Right lobe of liver (tissue), 4 donors: ENCODE data around the gene DCP2.

Experiments
- POLR2A ChIP-seq: fragments of 450-650 bp; IDR thresholded peaks from one replicate; pipeline ENCODE4 v1.6.1; 2017; ENCODE audit warnings: antibody characterized with exemption, mild to moderate bottlenecking
- TF ChIP-seq, protein P1 (sequence below), 4 donors: fragments of 200-600 bp in 3 of 4; fragments of 450-650 bp in 1 of 4; IDR thresholded peaks; one replicate each; pipeline versions ENCODE4 v1.5.1 to v1.8.0; 2016 to 2022; ENCODE audit warnings: antibody characterized with exemption in 4 of 4, mild to moderate bottlenecking in 2 of 4
- donor health status: DM: no; HTN: no; CAD: no.
- donor health status: DM: no; HTN: no; CAD: no.
- donor health status: DM: no; HTN: yes; CAD: no.

DNA sequence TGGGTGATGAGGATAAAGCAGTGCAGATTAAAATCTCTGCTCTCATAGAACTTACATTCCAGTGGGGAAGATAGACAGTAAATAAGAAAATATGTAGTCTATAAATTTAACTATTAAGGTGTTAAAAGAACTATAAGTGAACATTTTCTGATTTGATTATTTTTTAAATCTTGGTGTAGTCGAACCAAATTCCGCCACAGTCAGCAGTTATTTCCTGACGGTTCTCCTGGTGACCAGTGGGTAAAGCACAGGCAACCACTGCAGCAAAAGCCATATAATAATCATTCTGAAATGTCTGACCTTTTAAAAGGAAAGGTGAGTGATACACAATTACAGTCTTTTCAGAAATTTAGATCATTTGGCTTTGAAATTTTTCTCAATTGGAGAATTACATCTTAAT lies 27.2 kb downstream of the DCP2 start:
- TF ChIP-seq, protein P1, sequence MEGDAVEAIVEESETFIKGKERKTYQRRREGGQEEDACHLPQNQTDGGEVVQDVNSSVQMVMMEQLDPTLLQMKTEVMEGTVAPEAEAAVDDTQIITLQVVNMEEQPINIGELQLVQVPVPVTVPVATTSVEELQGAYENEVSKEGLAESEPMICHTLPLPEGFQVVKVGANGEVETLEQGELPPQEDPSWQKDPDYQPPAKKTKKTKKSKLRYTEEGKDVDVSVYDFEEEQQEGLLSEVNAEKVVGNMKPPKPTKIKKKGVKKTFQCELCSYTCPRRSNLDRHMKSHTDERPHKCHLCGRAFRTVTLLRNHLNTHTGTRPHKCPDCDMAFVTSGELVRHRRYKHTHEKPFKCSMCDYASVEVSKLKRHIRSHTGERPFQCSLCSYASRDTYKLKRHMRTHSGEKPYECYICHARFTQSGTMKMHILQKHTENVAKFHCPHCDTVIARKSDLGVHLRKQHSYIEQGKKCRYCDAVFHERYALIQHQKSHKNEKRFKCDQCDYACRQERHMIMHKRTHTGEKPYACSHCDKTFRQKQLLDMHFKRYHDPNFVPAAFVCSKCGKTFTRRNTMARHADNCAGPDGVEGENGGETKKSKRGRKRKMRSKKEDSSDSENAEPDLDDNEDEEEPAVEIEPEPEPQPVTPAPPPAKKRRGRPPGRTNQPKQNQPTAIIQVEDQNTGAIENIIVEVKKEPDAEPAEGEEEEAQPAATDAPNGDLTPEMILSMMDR (IDR thresholded peaks at IDR 0.05) = no peak
- no peak for TF ChIP-seq POLR2A
